ENCODE data around the gene NETO1.

The NETO1 gene

GRCh38 chr18:72819050-72819449, 48.7 kb downstream of the NETO1 start:
- Histone ChIP-seq H3K9me3 (ENCODE audit: control insufficient read depth, insufficient read depth, low read length) (no peaks in the 10 kb centered on the region), H3K27me3 (ENCODE audit: control insufficient read depth, insufficient read depth, low read length) (no peaks in the 10 kb centered on the region)

GRCh38 chr18:72811047-72811446, 56.7 kb downstream of the NETO1 start:
- no peaks in the 10 kb centered on the region for H3K9me3 ChIP-seq (ENCODE audit: control insufficient read depth, insufficient read depth, low read length)
- no peak overlapping the region for H3K9ac ChIP-seq (ENCODE audit: low read depth, low read length)
- H3K36me3 ChIP-seq (ENCODE audit: control insufficient read depth, insufficient read depth, low read length), result no peaks in the 10 kb centered on the region
- H3K27ac ChIP-seq (ENCODE audit: low read depth, low read length), result no peak overlapping the region
- H3K4me1 ChIP-seq (ENCODE audit: control insufficient read depth, insufficient read depth, low read length), result peaks cover 4% of the 10 kb centered on the region; the same call in 1 of the 2 replicates
- no peaks in the 10 kb centered on the region for H3K27me3 ChIP-seq (ENCODE audit: control insufficient read depth, insufficient read depth, low read length)
- no peak overlapping the region for H3K4me3 ChIP-seq (ENCODE audit: low read depth, low read length)

More at GRCh38 chr18:72819050-72819449, 48.7 kb downstream of the NETO1 start:
- Histone ChIP-seq H3K27ac (ENCODE audit: low read depth, low read length) (no peak overlapping the region), H3K4me1 (ENCODE audit: control insufficient read depth, insufficient read depth, low read length) (no peaks in the 10 kb centered on the region), H3K36me3 (ENCODE audit: control insufficient read depth, insufficient read depth, low read length) (no peaks in the 10 kb centered on the region), H3K9ac (ENCODE audit: low read depth, low read length) (no peak overlapping the region), H3K4me3 (ENCODE audit: low read depth, low read length) (no peak overlapping the region)

GRCh38 chr18:72808680-72809079, 59.1 kb downstream of the NETO1 start:
- no peak overlapping the region for H3K4me3 ChIP-seq (ENCODE audit: low read depth, low read length)
- no peaks in the 10 kb centered on the region for H3K9me3 ChIP-seq (ENCODE audit: control insufficient read depth, insufficient read depth, low read length)
- H3K27ac ChIP-seq (ENCODE audit: low read depth, low read length), result no peak overlapping the region
- H3K36me3 ChIP-seq (ENCODE audit: control insufficient read depth, insufficient read depth, low read length), result no peaks in the 10 kb centered on the region
- peaks cover 12% of the 10 kb centered on the region; the same call in 1 of the 2 replicates for H3K4me1 ChIP-seq (ENCODE audit: control insufficient read depth, insufficient read depth, low read length)
- no peak overlapping the region for H3K9ac ChIP-seq (ENCODE audit: low read depth, low read length)
- no peaks in the 10 kb centered on the region for H3K27me3 ChIP-seq (ENCODE audit: control insufficient read depth, insufficient read depth, low read length)

GRCh38 chr18:72799106-72799505, 68.7 kb downstream of the NETO1 start:
- no peaks in the 10 kb centered on the region for H3K36me3 ChIP-seq (ENCODE audit: control insufficient read depth, insufficient read depth, low read length)
- H3K27me3 ChIP-seq (ENCODE audit: control insufficient read depth, insufficient read depth, low read length), result no peaks in the 10 kb centered on the region
- no peaks in the 10 kb centered on the region for H3K9me3 ChIP-seq (ENCODE audit: control insufficient read depth, insufficient read depth, low read length)
- no peak overlapping the region for H3K27ac ChIP-seq (ENCODE audit: low read depth, low read length)
- peaks cover 7% of the 10 kb centered on the region; the same call in 1 of the 2 replicates for H3K4me1 ChIP-seq (ENCODE audit: control insufficient read depth, insufficient read depth, low read length)
- no peak overlapping the region for H3K4me3 ChIP-seq (ENCODE audit: low read depth, low read length)
- no peak overlapping the region for H3K9ac ChIP-seq (ENCODE audit: low read depth, low read length)

DNA sequence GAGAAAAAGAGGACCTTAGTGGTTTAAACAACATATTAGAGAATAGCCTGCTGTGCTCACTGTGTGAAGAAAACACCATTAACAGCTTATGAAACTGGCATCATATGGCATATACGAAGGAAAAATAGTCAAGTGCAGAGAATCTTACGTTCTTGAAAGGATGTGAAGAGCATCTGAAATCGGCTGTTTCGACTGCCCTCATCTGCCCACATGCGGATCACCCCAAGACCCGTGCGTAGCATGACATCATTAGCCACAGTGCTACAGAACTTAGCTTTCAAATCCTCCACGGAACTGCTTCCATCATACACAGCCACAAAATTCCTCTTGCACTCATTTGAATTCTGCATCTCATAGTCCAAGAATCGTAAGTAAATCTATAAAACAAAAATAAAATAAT, 84.3 kb downstream of the NETO1 start:
- H3K9ac ChIP-seq (ENCODE audit: low read depth, low read length), result no peak overlapping the region

GRCh38 chr18:72774914-72775313, 92.9 kb downstream of the NETO1 start:
- no peaks in the 10 kb centered on the region for H3K36me3 ChIP-seq (ENCODE audit: control insufficient read depth, insufficient read depth, low read length)
- peaks cover 3% of the 10 kb centered on the region; the same call in 1 of the 2 replicates for H3K4me1 ChIP-seq (ENCODE audit: control insufficient read depth, insufficient read depth, low read length)
- H3K9ac ChIP-seq (ENCODE audit: low read depth, low read length), result no peak overlapping the region
- no peak overlapping the region for H3K27ac ChIP-seq (ENCODE audit: low read depth, low read length)
- no peak overlapping the region for H3K4me3 ChIP-seq (ENCODE audit: low read depth, low read length)
- H3K9me3 ChIP-seq (ENCODE audit: control insufficient read depth, insufficient read depth, low read length), result no peaks in the 10 kb centered on the region
- no peaks in the 10 kb centered on the region for H3K27me3 ChIP-seq (ENCODE audit: control insufficient read depth, insufficient read depth, low read length)

More for the DNA sequence above, 84.3 kb downstream of the NETO1 start:
- Histone ChIP-seq H3K27me3 (ENCODE audit: control insufficient read depth, insufficient read depth, low read length) (no peaks in the 10 kb centered on the region), H3K4me3 (ENCODE audit: low read depth, low read length) (no peak overlapping the region), H3K36me3 (ENCODE audit: control insufficient read depth, insufficient read depth, low read length) (no peaks in the 10 kb centered on the region), H3K27ac (ENCODE audit: low read depth, low read length) (no peak overlapping the region), H3K9me3 (ENCODE audit: control insufficient read depth, insufficient read depth, low read length) (no peaks in the 10 kb centered on the region), H3K4me1 (ENCODE audit: control insufficient read depth, insufficient read depth, low read length) (no peaks in the 10 kb centered on the region)

GRCh38 chr18:72772916-72773315, 94.9 kb downstream of the NETO1 start:
- H3K36me3 ChIP-seq (ENCODE audit: control insufficient read depth, insufficient read depth, low read length), result no peaks in the 10 kb centered on the region
- no peaks in the 10 kb centered on the region for H3K9me3 ChIP-seq (ENCODE audit: control insufficient read depth, insufficient read depth, low read length)
- peaks cover 3% of the 10 kb centered on the region; the same call in 1 of the 2 replicates for H3K4me1 ChIP-seq (ENCODE audit: control insufficient read depth, insufficient read depth, low read length)
- no peaks in the 10 kb centered on the region for H3K27me3 ChIP-seq (ENCODE audit: control insufficient read depth, insufficient read depth, low read length)
- H3K27ac ChIP-seq (ENCODE audit: low read depth, low read length), result no peak overlapping the region
- no peak overlapping the region for H3K4me3 ChIP-seq (ENCODE audit: low read depth, low read length)
- H3K9ac ChIP-seq (ENCODE audit: low read depth, low read length), result no peak overlapping the region

DNA sequence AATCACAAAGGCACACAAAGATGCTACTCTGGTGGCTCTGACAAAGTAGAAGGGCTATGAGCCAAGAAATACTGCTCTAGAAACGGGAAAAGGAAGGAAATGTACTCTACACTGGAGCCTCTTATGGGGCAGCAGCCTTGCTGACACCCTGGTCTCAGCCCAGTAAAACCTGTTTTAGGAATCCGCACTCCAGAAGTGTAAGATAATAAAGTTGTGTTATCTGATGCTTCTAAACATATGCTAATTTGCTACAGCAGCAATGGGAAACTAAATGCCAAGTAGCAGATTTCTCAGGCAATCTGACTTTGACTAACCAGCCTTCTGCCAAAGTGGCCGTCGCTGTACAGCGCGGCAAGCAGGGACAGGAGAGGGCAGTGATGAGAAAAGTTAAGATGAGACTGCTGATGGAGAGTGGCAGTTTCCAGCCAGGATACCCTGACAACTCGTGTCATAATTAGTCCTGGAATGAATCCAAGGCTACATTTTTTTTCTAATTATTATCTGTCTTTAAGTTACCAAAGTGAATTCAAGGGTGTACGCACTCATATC, 99.0 kb downstream of the NETO1 start:
- H3K27ac ChIP-seq (ENCODE audit: low read depth, low read length), result no peak overlapping the region
- no peaks in the 10 kb centered on the region for H3K4me1 ChIP-seq (ENCODE audit: control insufficient read depth, insufficient read depth, low read length)
- no peak overlapping the region for H3K4me3 ChIP-seq (ENCODE audit: low read depth, low read length)
- H3K9ac ChIP-seq (ENCODE audit: low read depth, low read length), result no peak overlapping the region
- no peaks in the 10 kb centered on the region for H3K27me3 ChIP-seq (ENCODE audit: control insufficient read depth, insufficient read depth, low read length)
- H3K9me3 ChIP-seq (ENCODE audit: control insufficient read depth, insufficient read depth, low read length), result no peaks in the 10 kb centered on the region
- no peaks in the 10 kb centered on the region for H3K36me3 ChIP-seq (ENCODE audit: control insufficient read depth, insufficient read depth, low read length)

DNA sequence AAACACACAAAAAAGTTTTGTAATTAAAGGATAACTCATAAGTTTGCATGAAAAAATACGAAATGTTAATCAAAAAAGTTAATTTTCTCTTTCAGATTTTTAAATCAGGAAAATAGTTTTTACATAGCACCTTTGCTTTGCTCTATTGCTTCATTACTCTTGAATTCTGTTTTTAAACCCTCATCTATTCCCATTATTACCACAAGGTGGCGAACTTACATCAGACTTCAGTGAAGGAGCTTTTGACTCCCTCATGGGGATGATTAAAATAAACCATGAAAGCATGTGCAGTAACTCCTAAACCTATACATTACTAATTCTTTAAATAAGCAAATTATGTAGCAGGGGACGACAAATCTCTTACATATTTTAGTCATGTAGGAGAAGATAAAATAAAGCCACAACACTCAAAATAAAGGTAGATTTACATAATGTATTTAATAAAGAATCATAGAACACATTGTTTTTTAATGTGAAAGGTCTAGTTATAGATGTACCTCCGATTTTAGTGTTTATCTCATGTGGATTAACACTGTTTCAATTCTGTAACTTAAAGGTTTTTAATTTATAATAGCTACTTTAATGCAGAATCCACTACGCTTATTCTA, 105.2 kb downstream of the NETO1 start:
- no peaks in the 10 kb centered on the region; the same call in 1 of the 2 replicates for H3K4me1 ChIP-seq (ENCODE audit: control insufficient read depth, insufficient read depth, low read length)
- no peak overlapping the region for H3K4me3 ChIP-seq (ENCODE audit: low read depth, low read length)

DNA sequence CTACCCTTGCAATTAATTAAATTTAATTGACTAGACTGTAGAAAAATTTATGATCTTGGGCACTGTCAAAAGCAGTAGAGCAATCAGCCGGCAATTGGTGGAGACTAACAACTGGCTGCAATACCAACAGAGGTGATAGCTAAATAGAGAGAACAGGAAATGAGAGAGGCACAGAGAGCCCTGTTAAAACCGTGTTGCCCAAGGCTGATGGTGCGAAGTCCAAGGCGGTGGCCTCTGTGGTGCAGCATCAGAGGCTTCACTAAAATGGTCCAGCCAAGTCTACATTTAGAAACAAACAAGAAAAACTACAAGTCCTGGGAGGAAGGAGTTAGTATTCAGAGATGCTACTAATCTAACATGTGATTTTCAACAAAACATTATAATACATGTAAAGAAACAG, 115.6 kb downstream of the NETO1 start:
- Histone ChIP-seq H3K4me3 (ENCODE audit: low read depth, low read length) (no peak overlapping the region), H3K27ac (ENCODE audit: low read depth, low read length) (no peak overlapping the region), H3K4me1 (ENCODE audit: control insufficient read depth, insufficient read depth, low read length) (no peaks in the 10 kb centered on the region), H3K9me3 (ENCODE audit: control insufficient read depth, insufficient read depth, low read length) (no peaks in the 10 kb centered on the region), H3K9ac (ENCODE audit: low read depth, low read length) (no peak overlapping the region), H3K36me3 (ENCODE audit: control insufficient read depth, insufficient read depth, low read length) (peaks cover 7% of the 10 kb centered on the region; the same call in 1 of the 2 replicates), H3K27me3 (ENCODE audit: control insufficient read depth, insufficient read depth, low read length) (no peaks in the 10 kb centered on the region)

More for the DNA sequence above, 105.2 kb downstream of the NETO1 start:
- Histone ChIP-seq H3K36me3 (ENCODE audit: control insufficient read depth, insufficient read depth, low read length) (no peaks in the 10 kb centered on the region), H3K27me3 (ENCODE audit: control insufficient read depth, insufficient read depth, low read length) (no peaks in the 10 kb centered on the region), H3K9me3 (ENCODE audit: control insufficient read depth, insufficient read depth, low read length) (no peaks in the 10 kb centered on the region), H3K27ac (ENCODE audit: low read depth, low read length) (no peak overlapping the region), H3K9ac (ENCODE audit: low read depth, low read length) (no peak overlapping the region)

GRCh38 chr18:72742002-72742401, 125.8 kb downstream of the NETO1 start:
- H3K27me3 ChIP-seq (ENCODE audit: control insufficient read depth, insufficient read depth, low read length), result no peaks in the 10 kb centered on the region

More at GRCh38 chr18:72742002-72742401, 125.8 kb downstream of the NETO1 start:
- Histone ChIP-seq H3K9me3 (ENCODE audit: control insufficient read depth, insufficient read depth, low read length) (no peaks in the 10 kb centered on the region), H3K4me1 (ENCODE audit: control insufficient read depth, insufficient read depth, low read length) (peaks cover 14% of the 10 kb centered on the region), H3K9ac (ENCODE audit: low read depth, low read length) (no peak overlapping the region), H3K36me3 (ENCODE audit: control insufficient read depth, insufficient read depth, low read length) (no peaks in the 10 kb centered on the region), H3K4me3 (ENCODE audit: low read depth, low read length) (no peak overlapping the region), H3K27ac (ENCODE audit: low read depth, low read length) (no peak overlapping the region)

Data from HUES48 (cell line).